HG03520 (cell line): ENCODE data around the gene PDE4D.

Experiments
- ATAC-seq: cut with Tn5 transposase; IDR thresholded peaks from one replicate; pipeline ENCODE4 v1.9.1; 2021; ENCODE audit warnings: mild to moderate bottlenecking, moderate library complexity; ENCODE audit not compliant: unreplicated experiment

PDE4D gene

GRCh38 chr5:59840200-59840601, 53.3 kb downstream of the PDE4D start:
- ATAC-seq = no peak

GRCh38 chr5:59838989-59839388, 54.5 kb downstream of the PDE4D start:
- no peak for ATAC-seq

GRCh38 chr5:59838067-59838466, 55.5 kb downstream of the PDE4D start:
- ATAC-seq = no peak

GRCh38 chr5:59837071-59837470, 56.5 kb downstream of the PDE4D start:
- no peak for ATAC-seq

GRCh38 chr5:59835800-59836199, 57.7 kb downstream of the PDE4D start:
- no peak for ATAC-seq

GRCh38 chr5:59833448-59833847, 60.1 kb downstream of the PDE4D start:
- no peak for ATAC-seq

GRCh38 chr5:59832577-59833301, 60.8 kb downstream of the PDE4D start:
- no peak for ATAC-seq

GRCh38 chr5:59831326-59832010, 62.1 kb downstream of the PDE4D start:
- no peak for ATAC-seq

- ATAC-seq = no peak
These were observed 62.9 kb downstream of the PDE4D start for GRCh38 chr5:59830536-59831200.

- ATAC-seq = no peak
These were observed 63.6 kb downstream of the PDE4D start for GRCh38 chr5:59829922-59830321.

- ATAC-seq = no peak
These were observed 64.1 kb downstream of the PDE4D start for GRCh38 chr5:59829386-59829785.

- no peak for ATAC-seq
These were observed 64.9 kb downstream of the PDE4D start for GRCh38 chr5:59828623-59829022.

- ATAC-seq = no peak
These were observed 66.5 kb downstream of the PDE4D start for GRCh38 chr5:59826996-59827395.

- ATAC-seq = no peak
These were observed 70.1 kb downstream of the PDE4D start for GRCh38 chr5:59823420-59823819.

- no peak for ATAC-seq
These were observed 73.7 kb downstream of the PDE4D start for GRCh38 chr5:59819806-59820205.

GRCh38 chr5:59817536-59817935, 76.0 kb downstream of the PDE4D start:
- no peak for ATAC-seq

GRCh38 chr5:59816654-59817300, 76.7 kb downstream of the PDE4D start:
- ATAC-seq = no peak

- ATAC-seq = no peak
These were observed 79.0 kb downstream of the PDE4D start for GRCh38 chr5:59814537-59814872.

GRCh38 chr5:59813761-59814536, 79.6 kb downstream of the PDE4D start:
- ATAC-seq = peak; percentile 73

- ATAC-seq = peak; percentile 49
These were observed 83.5 kb downstream of the PDE4D start for GRCh38 chr5:59810041-59810440.

- no peak for ATAC-seq
These were observed 85.7 kb downstream of the PDE4D start for GRCh38 chr5:59807806-59808205.
